HepG2 (cell line): ENCODE measurements around the gene ZFP36L2. TPM values are rescaled to one million over a fixed set of nuclear protein-coding genes. Genes with fewer than 3 reads are reported as not detected.

Experiments
- ATF7-NPFF ChIP-seq: sonication (generic); formaldehyde crosslinking; IDR thresholded peaks from 2 replicates; pipeline ENCODE4 v1.8.1; 2023; ENCODE audit warnings: mild to moderate bottlenecking, low read depth, missing genetic modification reagents, moderate library complexity
- CENPT ChIP-seq: sonication (generic); formaldehyde crosslinking; IDR thresholded peaks from 2 replicates; pipeline ENCODE4 v1.8.0; 2022; ENCODE audit warnings: low read depth, mild to moderate bottlenecking, moderate library complexity, missing genetic modification reagents
- EP300 ChIP-seq, 3 experiments: sonication (generic) in 1 of 3; formaldehyde crosslinking in 1 of 3; IDR thresholded peaks; 2 replicates each; pipeline versions ENCODE4 v1.5.1 to v1.6.1; 2011 to 2020; ENCODE audit warnings: low read depth in 2 of 3, low read length in 2 of 3, borderline replicate concordance in 1 of 3, improper control_type of control experiment in 1 of 3, mild to moderate bottlenecking in 1 of 3, missing genetic modification reagents in 1 of 3, moderate library complexity in 1 of 3
- GATA4 ChIP-seq: sonication (generic); IDR thresholded peaks from 2 replicates; pipeline ENCODE4 v1.6.1; 2016; ENCODE audit warnings: antibody characterized with exemption, low read depth, borderline replicate concordance
- HNF4G ChIP-seq, 2 experiments: sonication (generic) in 1 of 2; formaldehyde crosslinking in 1 of 2; IDR thresholded peaks; 2 replicates each; pipeline versions ENCODE4 v1.4.0 to v1.6.1; 2011 to 2020; ENCODE audit warnings: borderline replicate concordance in 2 of 2, low read depth in 2 of 2, mild to moderate bottlenecking in 2 of 2, low read length in 1 of 2, missing genetic modification reagents in 1 of 2, moderate library complexity in 1 of 2
- IKZF4 ChIP-seq: sonication (generic); formaldehyde crosslinking; IDR thresholded peaks from 2 replicates; pipeline ENCODE4 v1.5.1; 2020; ENCODE audit warnings: borderline replicate concordance, mild to moderate bottlenecking, low read depth, missing genetic modification reagents; ENCODE audit errors: not compliant biosample characterization
- KLF11 ChIP-seq: IDR thresholded peaks from 2 replicates; pipeline ENCODE4 v1.6.1; 2016; ENCODE audit warnings: missing compliant biosample characterization
- MATR3 ChIP-seq: sonication (generic); formaldehyde crosslinking; IDR thresholded peaks from 2 replicates; pipeline ENCODE4 v1.4.0; 2020; ENCODE audit warnings: missing genetic modification reagents
- MYNN ChIP-seq: sonication (generic); formaldehyde crosslinking; IDR thresholded peaks from 2 replicates; pipeline ENCODE4 v1.4.0; 2020; ENCODE audit warnings: mild to moderate bottlenecking, low read depth, missing genetic modification reagents
- NONO ChIP-seq, 2 experiments: fragments of 450-650 bp in 1 of 2; sonication (generic) in 1 of 2; formaldehyde crosslinking in 1 of 2; IDR thresholded peaks in 1 of 2; conservative IDR thresholded peaks in 1 of 2; 2 replicates each; pipeline versions ENCODE4 v1.6.1 to v1.8.0; 2017 to 2022; ENCODE audit warnings: mild to moderate bottlenecking in 1 of 2, missing genetic modification reagents in 1 of 2, moderate library complexity in 1 of 2
- SIN3A ChIP-seq: IDR thresholded peaks from 2 replicates; pipeline ENCODE4 v1.6.1; 2011; ENCODE audit warnings: low read depth, mild to moderate bottlenecking, control low read depth, low read length, borderline replicate concordance
- SMARCE1 ChIP-seq: fragments of 450-650 bp; IDR thresholded peaks from 2 replicates; pipeline ENCODE4 v1.6.1; 2017; ENCODE audit warnings: borderline replicate concordance
- ZFX ChIP-seq: sonication (generic); formaldehyde crosslinking; IDR thresholded peaks from 2 replicates; pipeline ENCODE4 v1.4.0; 2020; ENCODE audit warnings: mild to moderate bottlenecking, low read depth, missing genetic modification reagents, moderate library complexity
- ZNF138 ChIP-seq: sonication (generic); formaldehyde crosslinking; IDR thresholded peaks from 2 replicates; pipeline ENCODE4 v1.5.0; 2020; ENCODE audit warnings: mild to moderate bottlenecking, low read depth, missing genetic modification reagents
- ZNF232 ChIP-seq: sonication (generic); formaldehyde crosslinking; IDR thresholded peaks from 2 replicates; pipeline ENCODE4 v1.4.0; 2020; ENCODE audit warnings: missing genetic modification reagents, borderline replicate concordance
- polyA plus RNA-seq, 8 experiments: library from polyadenylated mRNA; depleted of rRNA in 3 of 8; stranded (reverse) in 7 of 8; unstranded in 1 of 8; fragments of >200 nt; fragmentation: Illumina TruSeq in 4 of 8; extraction: Trizol in 4 of 8; gene quantifications; 2 replicates each; pipeline versions ENCODE4 v1.2.1 to v1.2.3, GENCODE V29; 2011 to 2016; ENCODE audit warnings: low read depth in 4 of 8, missing spikeins in 1 of 8, mixed read lengths in 1 of 8; ENCODE audit not compliant: insufficient read depth in 1 of 8
- total RNA-seq, 5 experiments: library from RNA; depleted of rRNA; stranded (reverse); fragments of >200 nt; fragmentation: Illumina TruSeq; extraction: Trizol; gene quantifications; 2 replicates each; pipeline ENCODE4 v1.2.3, GENCODE V29; 2016; ENCODE audit warnings: low read depth in 1 of 5
- TF ChIP-seq, protein P1 (sequence below): IDR thresholded peaks from 2 replicates; pipeline ENCODE4 v1.6.1; 2016; ENCODE audit warnings: missing genetic modification reagents, missing compliant biosample characterization
- TF ChIP-seq, protein P2 (sequence below): sonication (generic); formaldehyde crosslinking; IDR thresholded peaks from 2 replicates; pipeline ENCODE4 v1.8.0; 2022; ENCODE audit warnings: mild to moderate bottlenecking, missing genetic modification reagents, borderline replicate concordance
- TF ChIP-seq, protein P3 (sequence below): sonication (generic); formaldehyde crosslinking; IDR thresholded peaks from 2 replicates; pipeline ENCODE4 v1.4.0; 2020; ENCODE audit warnings: mild to moderate bottlenecking, missing genetic modification reagents
- TF ChIP-seq, protein P4 (sequence below): sonication (generic); formaldehyde crosslinking; IDR thresholded peaks from 2 replicates; pipeline ENCODE4 v1.8.1; 2022; ENCODE audit warnings: mild to moderate bottlenecking, missing genetic modification reagents

Gene ZFP36L2
- total and polyA plus RNA-seq, 2 of the 13 experiments (the other 11 are each of a cell fraction or from before 2014, with no cell fraction given), result 11.2 to 21.8 TPM

DNA sequence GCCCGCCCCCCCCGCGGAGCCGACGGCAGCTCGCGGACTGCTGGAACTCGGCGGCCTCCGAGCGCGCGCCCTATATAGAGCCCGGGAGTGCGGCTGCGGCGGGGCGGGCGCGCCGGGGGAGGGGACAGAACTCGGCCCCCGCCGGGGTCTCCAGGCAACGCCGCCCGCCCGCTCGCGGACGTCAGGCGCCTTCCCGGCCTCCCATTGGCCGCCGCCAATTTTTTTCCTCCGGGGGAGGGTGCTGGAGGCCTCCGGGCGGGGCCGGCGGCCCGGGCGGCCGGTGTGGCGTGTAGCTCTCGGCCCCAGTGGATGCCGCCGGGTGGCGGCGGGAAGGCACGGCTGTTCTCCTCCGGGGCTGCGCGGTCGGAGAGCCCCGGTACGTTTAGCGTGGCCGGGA is at the start of gene ZFP36L2 (continued):
- TF ChIP-seq ZFX (CRISPR knock-in tag) (no peak), HNF4G (IDR thresholded peaks at IDR 0.05; ENCODE audit: borderline replicate concordance, low read depth, low read length) (peak; percentile 41; the same call in 1 of the 2 replicates), HNF4G (CRISPR knock-in tag; IDR thresholded peaks at IDR 0.05; ENCODE audit: borderline replicate concordance, low read depth) (no peak), IKZF4 (no peak), EP300 (IDR thresholded peaks at IDR 0.05; ENCODE audit: low read depth in 2 of 2, low read length in 2 of 2) (peak in 1 of 2 experiments; percentile 15; a peak in 1 of 4 replicates), EP300 (CRISPR knock-in tag; IDR thresholded peaks at IDR 0.05; ENCODE audit: borderline replicate concordance) (no peak), SMARCE1 (no peak), SIN3A (peak; percentile 87; the same call in 1 of the 2 replicates), ATF7-NPFF (CRISPR knock-in tag) (peak; percentile 73), ZNF138 (CRISPR knock-in tag) (0 out of 2 replicates have a peak, but pooled peaks have one; percentile 22), NONO (IDR thresholded peaks at IDR 0.05) (no peak), NONO (CRISPR knock-in tag; conservative IDR thresholded peaks at IDR 0.05) (no peak; the same call in 1 of the 2 replicates), ZNF232 (peak; percentile 76; the same call in 1 of the 2 replicates), CENPT (CRISPR knock-in tag) (no peak), MYNN (CRISPR knock-in tag) (no peak), MATR3 (CRISPR knock-in tag) (no peak), GATA4 (peak; percentile 56; the same call in 1 of the 2 replicates), KLF11 (no peak)
- TF ChIP-seq, protein P1, sequence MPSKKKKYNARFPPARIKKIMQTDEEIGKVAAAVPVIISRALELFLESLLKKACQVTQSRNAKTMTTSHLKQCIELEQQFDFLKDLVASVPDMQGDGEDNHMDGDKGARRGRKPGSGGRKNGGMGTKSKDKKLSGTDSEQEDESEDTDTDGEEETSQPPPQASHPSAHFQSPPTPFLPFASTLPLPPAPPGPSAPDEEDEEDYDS (CRISPR knock-in tag), result peak; percentile 97
- TF ChIP-seq, protein P2, sequence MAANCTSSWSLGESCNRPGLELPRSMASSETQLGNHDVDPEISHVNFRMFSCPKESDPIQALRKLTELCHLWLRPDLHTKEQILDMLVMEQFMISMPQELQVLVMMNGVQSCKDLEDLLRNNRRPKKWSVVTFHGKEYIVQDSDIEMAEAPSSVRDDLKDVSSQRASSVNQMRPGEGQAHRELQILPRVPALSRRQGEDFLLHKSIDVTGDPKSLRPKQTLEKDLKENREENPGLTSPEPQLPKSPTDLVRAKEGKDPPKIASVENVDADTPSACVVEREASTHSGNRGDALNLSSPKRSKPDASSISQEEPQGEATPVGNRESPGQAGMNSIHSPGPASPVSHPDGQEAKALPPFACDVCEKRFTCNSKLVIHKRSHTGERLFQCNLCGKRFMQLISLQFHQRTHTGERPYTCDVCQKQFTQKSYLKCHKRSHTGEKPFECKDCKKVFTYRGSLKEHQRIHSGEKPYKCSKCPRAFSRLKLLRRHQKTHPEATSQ (CRISPR knock-in tag), result peak; percentile 15; the same call in 1 of the 2 replicates
- TF ChIP-seq, protein P3, sequence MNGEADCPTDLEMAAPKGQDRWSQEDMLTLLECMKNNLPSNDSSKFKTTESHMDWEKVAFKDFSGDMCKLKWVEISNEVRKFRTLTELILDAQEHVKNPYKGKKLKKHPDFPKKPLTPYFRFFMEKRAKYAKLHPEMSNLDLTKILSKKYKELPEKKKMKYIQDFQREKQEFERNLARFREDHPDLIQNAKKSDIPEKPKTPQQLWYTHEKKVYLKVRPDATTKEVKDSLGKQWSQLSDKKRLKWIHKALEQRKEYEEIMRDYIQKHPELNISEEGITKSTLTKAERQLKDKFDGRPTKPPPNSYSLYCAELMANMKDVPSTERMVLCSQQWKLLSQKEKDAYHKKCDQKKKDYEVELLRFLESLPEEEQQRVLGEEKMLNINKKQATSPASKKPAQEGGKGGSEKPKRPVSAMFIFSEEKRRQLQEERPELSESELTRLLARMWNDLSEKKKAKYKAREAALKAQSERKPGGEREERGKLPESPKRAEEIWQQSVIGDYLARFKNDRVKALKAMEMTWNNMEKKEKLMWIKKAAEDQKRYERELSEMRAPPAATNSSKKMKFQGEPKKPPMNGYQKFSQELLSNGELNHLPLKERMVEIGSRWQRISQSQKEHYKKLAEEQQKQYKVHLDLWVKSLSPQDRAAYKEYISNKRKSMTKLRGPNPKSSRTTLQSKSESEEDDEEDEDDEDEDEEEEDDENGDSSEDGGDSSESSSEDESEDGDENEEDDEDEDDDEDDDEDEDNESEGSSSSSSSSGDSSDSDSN, result no peak
- TF ChIP-seq, protein P4, sequence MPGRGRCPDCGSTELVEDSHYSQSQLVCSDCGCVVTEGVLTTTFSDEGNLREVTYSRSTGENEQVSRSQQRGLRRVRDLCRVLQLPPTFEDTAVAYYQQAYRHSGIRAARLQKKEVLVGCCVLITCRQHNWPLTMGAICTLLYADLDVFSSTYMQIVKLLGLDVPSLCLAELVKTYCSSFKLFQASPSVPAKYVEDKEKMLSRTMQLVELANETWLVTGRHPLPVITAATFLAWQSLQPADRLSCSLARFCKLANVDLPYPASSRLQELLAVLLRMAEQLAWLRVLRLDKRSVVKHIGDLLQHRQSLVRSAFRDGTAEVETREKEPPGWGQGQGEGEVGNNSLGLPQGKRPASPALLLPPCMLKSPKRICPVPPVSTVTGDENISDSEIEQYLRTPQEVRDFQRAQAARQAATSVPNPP (CRISPR knock-in tag), result no peak
